ENCODE data around the gene AKAP10. TPM values are rescaled to one million over a fixed set of nuclear protein-coding genes. Genes with fewer than 3 reads are reported as not detected.

Gene AKAP10
- total and polyA plus RNA-seq, 2 of the 8 experiments (the other 6 are each of a cell fraction or from before 2014, with no cell fraction given): 13.3 to 27.0 TPM

- H3K4me3 ChIP-seq (ENCODE audit: extremely low read depth in 1 of 4, insufficient read depth in 2 of 4, low read depth in 3 of 4, low read length in 4 of 4): peak overlapping the region; percentile 48 to 79 (median 67)
- no peak overlapping the region for H2BK20ac ChIP-seq (ENCODE audit: low read length)
- no peak overlapping the region for H2AK5ac ChIP-seq (ENCODE audit: low read depth, low read length)
- no peaks in the 10 kb centered on the region for H3K36me3 ChIP-seq (ENCODE audit: control insufficient read depth in 2 of 4, insufficient read depth in 4 of 4, low read length in 3 of 4)
- H4K5ac ChIP-seq (ENCODE audit: insufficient read length, low read depth, low read length): no peak overlapping the region
- no peaks in the 10 kb centered on the region for H4K20me1 ChIP-seq (replicated peaks in 1 of 2; ENCODE audit: control insufficient read depth in 1 of 2, insufficient read depth in 2 of 2, low read length in 2 of 2)
- TF ChIP-seq EGR1 (IDR thresholded peaks at IDR 0.05; ENCODE audit: borderline replicate concordance, low read depth, low read length) (no peak), CBX5 (IDR thresholded peaks at IDR 0.05; ENCODE audit: low read depth, low read length) (no peak), ATF2 (IDR thresholded peaks at IDR 0.05; ENCODE audit: low read length) (no peak), TAF7 (optimal IDR thresholded peaks at IDR 0.05; ENCODE audit: borderline replicate concordance, low read depth, low read length) (peak; percentile 4), HDAC6 (IDR thresholded peaks at IDR 0.05; ENCODE audit: low read depth, low read length) (no peak)
- no peaks in the 10 kb centered on the region for H3K79me2 ChIP-seq (ENCODE audit: control insufficient read depth in 1 of 2, insufficient read depth in 2 of 2, low read length in 2 of 2)
- no peak overlapping the region for H3K23ac ChIP-seq (ENCODE audit: insufficient read length)
- DNase-seq (ENCODE audit: low read depth in 1 of 2, low spot score in 2 of 2) (no peak), FAIRE-seq (no peak)
- peak overlapping the region in 3 of 4 experiments; percentile 25 to 59 (median 54); a peak in 2 of 7 replicates for H3K9ac ChIP-seq (replicated peaks in 1 of 4; ENCODE audit: extremely low read depth in 1 of 4, low read depth in 3 of 4, low read length in 3 of 4)
- no peaks in the 10 kb centered on the region for H3K9me3 ChIP-seq (ENCODE audit: insufficient read depth in 2 of 2, low read depth in 1 of 2, low read length in 1 of 2)
- peak overlapping the region; percentile 59; the same call in 1 of the 2 replicates for H2AFZ ChIP-seq (ENCODE audit: low read length)
- H3K18ac ChIP-seq (ENCODE audit: extremely low read depth, low read length): 0 out of 2 replicates have a peak overlapping the region, but pooled peaks have one; percentile 22
- no peak overlapping the region for H2BK15ac ChIP-seq (ENCODE audit: low read length)
- H2BK12ac ChIP-seq (ENCODE audit: low read depth, low read length): no peak overlapping the region
- no peak overlapping the region for H3K56ac ChIP-seq (replicated peaks; ENCODE audit: insufficient read length, low read depth, low read length)
- no peak overlapping the region for H4K91ac ChIP-seq (replicated peaks; ENCODE audit: insufficient read length, low read length)
- H3K27ac ChIP-seq (ENCODE audit: low read depth, low read length): no peak overlapping the region
- ChIA-PET POLR2A (ENCODE audit: partially characterized antibody) (interaction anchor here (0.6 to 2.8 kb wide), 8 partner anchors 9 to 220 kb away, joined by 3 to 11 read pairs (median 4); partner anchors contain the start of genes AKAP10 and ALDH3A2), CTCF (ENCODE audit: partially characterized antibody) (interaction anchor here (0.6 to 1.2 kb wide), 4 partner anchors 13 to 142 kb away, joined by 3 read pairs; no protein-coding TSS in a partner anchor)
- H3K27me3 ChIP-seq (replicated peaks in 1 of 4; ENCODE audit: control insufficient read depth in 3 of 4, extremely low read depth in 1 of 4, insufficient read depth in 3 of 4, low read length in 3 of 4): peaks cover 2 to 14% (median 12%) of the 10 kb centered on the region in 4 experiments
- H2BK120ac ChIP-seq (replicated peaks; ENCODE audit: low read depth, low read length): no peak overlapping the region
- H3K23me2 ChIP-seq (ENCODE audit: low read depth, low read length): peaks cover 15% of the 10 kb centered on the region; the same call in 1 of the 2 replicates
- peak overlapping the region; percentile 58; the same call in 1 of the 2 replicates for H4K8ac ChIP-seq (ENCODE audit: extremely low read depth, insufficient read depth, low read length)
- H3K4me1 ChIP-seq (replicated peaks in 1 of 4; ENCODE audit: control insufficient read depth in 3 of 4, insufficient read depth in 4 of 4, low read length in 3 of 4): peaks cover 0 to 3% (median under 1%) of the 10 kb centered on the region in 4 experiments; a peak in 1 of 7 replicates
- no peak overlapping the region for H2BK5ac ChIP-seq (ENCODE audit: low read depth, low read length)
- no peak overlapping the region for H3K4ac ChIP-seq (replicated peaks; ENCODE audit: insufficient read length, low read depth, low read length)
- no peaks in the 10 kb centered on the region for H3K79me1 ChIP-seq (ENCODE audit: low read depth, low read length)
- H3K14ac ChIP-seq (ENCODE audit: insufficient read length): no peak overlapping the region
- H3K4me2 ChIP-seq (ENCODE audit: insufficient read depth in 1 of 2, low read depth in 2 of 2, low read length in 2 of 2): peak overlapping the region; percentile 88 to 92
- WGBS, 2 experiments (ENCODE audit: extremely low coverage in 1 of 2, insufficient coverage in 1 of 2, insufficient read length in 1 of 2, insufficient replicate concordance in 2 of 2, low coverage in 1 of 2, low lambda C conversion rate in 2 of 2, missing lambda C conversion rate in 1 of 2): 13% methylated on average over 23 of the region's 23 CpGs; no CpG with 5 or more reads in 1 of the 2 experiments
Measured at GRCh38 chr17:19868079-19868395, 109.6 kb downstream of the AKAP10 start.

Data from H1 (cell line).